ENCODE data around the gene SMNDC1. TPM values are rescaled to one million over a fixed set of nuclear protein-coding genes. Genes with fewer than 3 reads are reported as not detected.
A peak's percentile ranks its signal among the peaks of the same experiment; 100 is the strongest.

SMNDC1 gene
- total RNA-seq, 2 donors from 2014 or later, result 7.5 to 7.6 TPM

GRCh38 chr10:110310741-110311140 lies 6.0 kb upstream of the SMNDC1 start:
- ATAC-seq, result no peak
- no peak for DNase-seq
- H3K4me1 ChIP-seq, result peaks cover 6% of the 10 kb centered on the region
- no peak for TF ChIP-seq POLR2A (IDR thresholded peaks at IDR 0.05)
- TF ChIP-seq, protein P1, sequence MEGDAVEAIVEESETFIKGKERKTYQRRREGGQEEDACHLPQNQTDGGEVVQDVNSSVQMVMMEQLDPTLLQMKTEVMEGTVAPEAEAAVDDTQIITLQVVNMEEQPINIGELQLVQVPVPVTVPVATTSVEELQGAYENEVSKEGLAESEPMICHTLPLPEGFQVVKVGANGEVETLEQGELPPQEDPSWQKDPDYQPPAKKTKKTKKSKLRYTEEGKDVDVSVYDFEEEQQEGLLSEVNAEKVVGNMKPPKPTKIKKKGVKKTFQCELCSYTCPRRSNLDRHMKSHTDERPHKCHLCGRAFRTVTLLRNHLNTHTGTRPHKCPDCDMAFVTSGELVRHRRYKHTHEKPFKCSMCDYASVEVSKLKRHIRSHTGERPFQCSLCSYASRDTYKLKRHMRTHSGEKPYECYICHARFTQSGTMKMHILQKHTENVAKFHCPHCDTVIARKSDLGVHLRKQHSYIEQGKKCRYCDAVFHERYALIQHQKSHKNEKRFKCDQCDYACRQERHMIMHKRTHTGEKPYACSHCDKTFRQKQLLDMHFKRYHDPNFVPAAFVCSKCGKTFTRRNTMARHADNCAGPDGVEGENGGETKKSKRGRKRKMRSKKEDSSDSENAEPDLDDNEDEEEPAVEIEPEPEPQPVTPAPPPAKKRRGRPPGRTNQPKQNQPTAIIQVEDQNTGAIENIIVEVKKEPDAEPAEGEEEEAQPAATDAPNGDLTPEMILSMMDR (IDR thresholded peaks at IDR 0.05), result no peak
- no peaks in the 10 kb centered on the region for H3K27me3 ChIP-seq
- H3K36me3 ChIP-seq (replicated peaks in 1 of 2; ENCODE audit: insufficient read depth in 1 of 2, low read depth in 2 of 2), result no peaks in the 10 kb centered on the region
- no peak overlapping the region for H3K4me3 ChIP-seq
- 23 to 32% methylated on average over 3 of the region's 3 CpGs for WGBS, 2 donors
- H3K27ac ChIP-seq, result no peak overlapping the region
- H3K9me3 ChIP-seq, result no peaks in the 10 kb centered on the region
- intact Hi-C loops (cut with DNase I), result no loop called here

DNA sequence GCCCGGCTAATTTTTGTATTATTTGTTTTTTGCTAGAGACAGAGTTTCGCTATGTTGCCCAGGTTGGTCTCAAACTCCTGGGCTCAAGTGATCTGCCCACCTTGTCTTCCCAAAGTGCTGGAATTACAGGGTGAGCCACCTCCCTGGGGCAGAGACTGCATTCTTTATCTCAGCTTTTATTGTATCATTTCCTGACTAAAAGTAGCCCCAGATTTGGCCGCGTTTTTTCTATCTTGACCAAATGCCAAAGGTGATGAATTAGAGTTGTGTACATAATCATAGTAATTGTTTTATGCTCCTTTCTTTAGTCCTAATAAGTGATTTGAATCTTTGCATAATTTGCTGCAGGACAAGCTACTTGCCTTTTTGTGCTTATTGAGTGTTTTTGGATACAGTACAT lies 3.1 kb upstream of the SMNDC1 start:
- no peaks in the 10 kb centered on the region for H3K36me3 ChIP-seq (replicated peaks in 1 of 2; ENCODE audit: insufficient read depth in 1 of 2, low read depth in 2 of 2)
- intact Hi-C loops (cut with DNase I), result no loop called here
- no peaks in the 10 kb centered on the region for H3K27me3 ChIP-seq
- WGBS, 2 donors, result 29 to 31% methylated on average over 4 of the region's 4 CpGs
- DNase-seq (no peak), ATAC-seq (no peak)
- H3K4me3 ChIP-seq, result no peak overlapping the region
- no peak overlapping the region for H3K27ac ChIP-seq
- H3K9me3 ChIP-seq, result no peaks in the 10 kb centered on the region
- H3K4me1 ChIP-seq, result peaks cover 20% of the 10 kb centered on the region
- no peak for TF ChIP-seq POLR2A (IDR thresholded peaks at IDR 0.05)
- TF ChIP-seq, protein P1 (IDR thresholded peaks at IDR 0.05), result no peak

DNA sequence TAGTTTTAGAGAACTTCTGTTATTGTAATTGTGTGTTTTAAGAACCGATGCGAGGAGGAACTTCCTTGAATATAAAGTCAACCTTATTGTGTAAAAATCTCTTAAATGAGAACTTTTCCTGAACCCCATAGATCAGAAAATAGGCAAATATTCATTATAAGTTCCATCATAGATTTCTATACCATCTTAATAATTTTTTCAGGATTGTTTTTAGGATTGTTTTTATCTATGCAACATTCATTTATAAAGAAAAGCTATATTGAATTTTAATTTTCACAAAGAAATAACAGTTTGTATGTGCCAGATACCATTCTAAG lies 1.7 kb upstream of the SMNDC1 start:
- Histone ChIP-seq H3K4me1 (peaks cover 34% of the 10 kb centered on the region), H3K27ac (peak overlapping the region in 1 of 4 donors; percentile 95), H3K4me3 (no peak overlapping the region), H3K27me3 (no peaks in the 10 kb centered on the region), H3K36me3 (replicated peaks in 1 of 2; ENCODE audit: insufficient read depth in 1 of 2, low read depth in 2 of 2) (no peaks in the 10 kb centered on the region), H3K9me3 (no peaks in the 10 kb centered on the region)
- ATAC-seq (no peak), DNase-seq (no peak)
- 2 to 9% methylated on average over 2 of the region's 2 CpGs for WGBS, 2 donors
- intact Hi-C loops (cut with DNase I), result no loop called here
- TF ChIP-seq, protein P1 (IDR thresholded peaks at IDR 0.05), result no peak
- TF ChIP-seq POLR2A (IDR thresholded peaks at IDR 0.05), result no peak

- 60 to 66% methylated on average over 17 of the region's 17 CpGs for WGBS, 2 donors
- peaks cover 39% of the 10 kb centered on the region for H3K4me1 ChIP-seq
- H3K36me3 ChIP-seq (replicated peaks in 1 of 2; ENCODE audit: insufficient read depth in 1 of 2, low read depth in 2 of 2), result peaks cover 0 to under 1% of the 10 kb centered on the region in 2 donors
- no peaks in the 10 kb centered on the region for H3K27me3 ChIP-seq
- no peaks in the 10 kb centered on the region for H3K9me3 ChIP-seq
- DNase-seq, result peak; percentile 47 to 79 (median 62)
- H3K4me3 ChIP-seq, result no peak overlapping the region
- intact Hi-C loops (cut with DNase I), result no loop called here
- peak overlapping the region in 3 of 4 donors; percentile 89 to 95 (median 91) for H3K27ac ChIP-seq
- ATAC-seq, result peak; percentile 49
- TF ChIP-seq, protein P1 (IDR thresholded peaks at IDR 0.05), result peak in 6 of 7 experiments; percentile 42 to 79 (median 72)
- TF ChIP-seq POLR2A (IDR thresholded peaks at IDR 0.05), result no peak
Observed at GRCh38 chr10:110305767-110306451, 1.2 kb upstream of the SMNDC1 start.

GRCh38 chr10:110304394-110304779 lies 333 bp downstream of the SMNDC1 start:
- intact Hi-C loops (cut with DNase I), result no loop called here
- Histone ChIP-seq H3K4me3 (peak overlapping the region; percentile 62 to 83), H3K4me1 (peaks cover 50% of the 10 kb centered on the region), H3K36me3 (replicated peaks in 1 of 2; ENCODE audit: insufficient read depth in 1 of 2, low read depth in 2 of 2) (peaks cover 0 to 2% of the 10 kb centered on the region in 2 donors), H3K27ac (peak overlapping the region; percentile 71 to 95 (median 90)), H3K27me3 (no peaks in the 10 kb centered on the region), H3K9me3 (no peaks in the 10 kb centered on the region)
- 0 to 1% methylated on average over 18 to 42 of the region's 42 CpGs for WGBS, 2 donors
- no peak for TF ChIP-seq POLR2A (IDR thresholded peaks at IDR 0.05)
- TF ChIP-seq, protein P1 (IDR thresholded peaks at IDR 0.05), result peak in 1 of 7 experiments; percentile 11
- ATAC-seq (peak; percentile 60), DNase-seq (no peak)
